ENCODE measurements around the gene GNRH2. TPM values are rescaled to one million over a fixed set of nuclear protein-coding genes. Genes with fewer than 3 reads are reported as not detected.
"Not testable (repeated sequence)": the region's sequence is repeated elsewhere in the genome, so short reads cannot be mapped to it uniquely, and the experiment has no call there.

GNRH2 gene
- total RNA-seq, 4 donors from 2014 or later: 1.6 TPM; not detected in 3

DNA sequence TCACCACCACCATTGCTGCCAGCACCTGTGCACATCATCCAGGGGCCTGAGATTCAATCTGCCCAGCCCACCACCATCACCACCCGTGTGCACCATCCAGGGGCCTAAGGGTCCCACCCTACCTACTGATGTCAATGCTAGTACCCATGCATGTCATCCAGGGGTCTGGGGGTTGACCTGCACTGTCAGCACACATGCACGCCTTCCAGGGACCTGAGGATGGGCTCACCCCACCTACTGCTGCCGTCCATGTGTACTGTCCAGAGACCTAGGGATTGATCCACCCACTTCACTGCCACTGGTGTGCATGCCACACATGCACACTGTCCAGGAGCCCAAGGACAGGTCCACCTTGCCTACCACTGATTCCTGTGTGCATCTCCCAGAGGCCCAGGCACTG, 16.1 kb downstream of the GNRH2 start:
- Histone ChIP-seq H3K36me3 (no peaks in the 10 kb centered on the region), H3K4me1 (peaks cover 0 to 5% of the 10 kb centered on the region in 2 donors), H3K27me3 (no peaks in the 10 kb centered on the region), H3K4me3 (replicated peaks in 1 of 3) (no peak overlapping the region), H3K9me3 (no peaks in the 10 kb centered on the region), H3K27ac (no peak overlapping the region)
- intact Hi-C loops (cut with DNase I): loop anchor here (10.0 kb wide), 2 partner anchors 55 to 265 kb away; no protein-coding TSS in a partner anchor
- TF ChIP-seq, protein P1, sequence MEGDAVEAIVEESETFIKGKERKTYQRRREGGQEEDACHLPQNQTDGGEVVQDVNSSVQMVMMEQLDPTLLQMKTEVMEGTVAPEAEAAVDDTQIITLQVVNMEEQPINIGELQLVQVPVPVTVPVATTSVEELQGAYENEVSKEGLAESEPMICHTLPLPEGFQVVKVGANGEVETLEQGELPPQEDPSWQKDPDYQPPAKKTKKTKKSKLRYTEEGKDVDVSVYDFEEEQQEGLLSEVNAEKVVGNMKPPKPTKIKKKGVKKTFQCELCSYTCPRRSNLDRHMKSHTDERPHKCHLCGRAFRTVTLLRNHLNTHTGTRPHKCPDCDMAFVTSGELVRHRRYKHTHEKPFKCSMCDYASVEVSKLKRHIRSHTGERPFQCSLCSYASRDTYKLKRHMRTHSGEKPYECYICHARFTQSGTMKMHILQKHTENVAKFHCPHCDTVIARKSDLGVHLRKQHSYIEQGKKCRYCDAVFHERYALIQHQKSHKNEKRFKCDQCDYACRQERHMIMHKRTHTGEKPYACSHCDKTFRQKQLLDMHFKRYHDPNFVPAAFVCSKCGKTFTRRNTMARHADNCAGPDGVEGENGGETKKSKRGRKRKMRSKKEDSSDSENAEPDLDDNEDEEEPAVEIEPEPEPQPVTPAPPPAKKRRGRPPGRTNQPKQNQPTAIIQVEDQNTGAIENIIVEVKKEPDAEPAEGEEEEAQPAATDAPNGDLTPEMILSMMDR (IDR thresholded peaks at IDR 0.05): no peak
- TF ChIP-seq POLR2A (IDR thresholded peaks at IDR 0.05): no peak
- WGBS, 2 donors: 93% methylated on average over 3 of the region's 3 CpGs; no CpG with 5 or more reads in 1 of the 2 donors
- DNase-seq: no peak

- H3K27ac ChIP-seq; H3K36me3 ChIP-seq; H3K4me3 ChIP-seq (replicated peaks in 1 of 3); H3K9me3 ChIP-seq; H3K4me1 ChIP-seq; DNase-seq; H3K27me3 ChIP-seq; intact Hi-C loops (cut with DNase I): not testable (repeated sequence)
- WGBS, 2 donors: 79 to 91% methylated on average over 6 of the region's 6 CpGs
These were observed 20.7 kb downstream of the GNRH2 start for GRCh38 chr20:3064119-3064518.

DNA sequence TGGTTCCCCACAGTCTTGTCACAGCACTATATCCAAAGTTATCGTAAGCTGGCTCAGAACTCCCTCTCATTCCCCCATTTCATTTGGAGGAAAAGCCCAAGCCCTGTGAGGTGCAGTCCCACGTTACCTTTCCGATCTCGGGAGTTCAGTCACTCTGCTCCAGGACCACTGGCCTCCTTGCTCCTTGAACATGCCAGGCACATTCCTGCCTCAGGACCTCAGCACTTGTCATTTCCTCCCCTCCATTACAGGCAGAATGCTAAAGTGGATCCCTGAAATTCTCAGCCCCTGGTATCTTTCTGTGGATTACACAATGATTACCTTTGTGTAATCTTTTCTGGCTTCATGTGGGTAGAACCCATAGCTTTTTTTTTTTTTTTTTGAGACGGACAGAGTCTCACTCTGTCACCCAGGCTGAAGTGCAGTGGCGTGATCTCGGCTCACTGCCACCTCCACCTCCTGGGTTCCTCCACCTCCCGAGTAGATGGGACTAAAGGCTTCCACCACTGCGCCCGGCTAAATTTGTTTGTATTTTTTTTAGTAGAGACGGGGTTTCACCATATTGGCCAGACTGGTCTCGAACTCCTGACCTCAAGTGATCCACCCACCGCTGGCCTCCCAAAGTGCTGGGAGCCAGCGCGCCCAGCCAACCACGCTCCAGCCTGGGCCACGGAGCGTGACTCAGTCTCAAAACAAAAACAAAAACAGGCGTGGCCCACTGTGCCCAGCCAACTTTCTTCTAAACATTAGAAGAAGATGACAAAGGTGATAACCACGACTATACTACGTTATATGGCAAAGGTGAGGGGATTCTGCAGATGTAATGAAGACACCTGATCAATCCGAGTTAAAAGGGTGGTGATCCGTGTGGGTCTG, 24.0 kb downstream of the GNRH2 start:
- no peak for DNase-seq
- H3K27me3 ChIP-seq: no peaks in the 10 kb centered on the region
- no peak overlapping the region for H3K4me3 ChIP-seq (replicated peaks in 1 of 3)
- H3K36me3 ChIP-seq: no peaks in the 10 kb centered on the region
- WGBS, 2 donors: 83 to 88% methylated on average over 23 of the region's 23 CpGs
- no peak overlapping the region for H3K27ac ChIP-seq
- no peaks in the 10 kb centered on the region for H3K9me3 ChIP-seq
- TF ChIP-seq, protein P1 (IDR thresholded peaks at IDR 0.05): no peak
- no peak for TF ChIP-seq POLR2A (IDR thresholded peaks at IDR 0.05)
- H3K4me1 ChIP-seq: peaks cover 6 to 18% of the 10 kb centered on the region in 2 donors
- intact Hi-C loops (cut with DNase I): no loop called here

- H3K27me3 ChIP-seq: no peaks in the 10 kb centered on the region
- WGBS, 2 donors: 69 to 74% methylated on average over 8 of the region's 8 CpGs
- peaks cover 9 to 21% of the 10 kb centered on the region in 2 donors for H3K4me1 ChIP-seq
- H3K27ac ChIP-seq: no peak overlapping the region
- H3K36me3 ChIP-seq: no peaks in the 10 kb centered on the region
- no peak for DNase-seq
- H3K4me3 ChIP-seq (replicated peaks in 1 of 3): no peak overlapping the region
- intact Hi-C loops (cut with DNase I): no loop called here
- no peaks in the 10 kb centered on the region for H3K9me3 ChIP-seq
- TF ChIP-seq, protein P1 (IDR thresholded peaks at IDR 0.05): no peak
- TF ChIP-seq POLR2A (IDR thresholded peaks at IDR 0.05): no peak
These were observed 24.7 kb downstream of the GNRH2 start for GRCh38 chr20:3068075-3068474.

DNA sequence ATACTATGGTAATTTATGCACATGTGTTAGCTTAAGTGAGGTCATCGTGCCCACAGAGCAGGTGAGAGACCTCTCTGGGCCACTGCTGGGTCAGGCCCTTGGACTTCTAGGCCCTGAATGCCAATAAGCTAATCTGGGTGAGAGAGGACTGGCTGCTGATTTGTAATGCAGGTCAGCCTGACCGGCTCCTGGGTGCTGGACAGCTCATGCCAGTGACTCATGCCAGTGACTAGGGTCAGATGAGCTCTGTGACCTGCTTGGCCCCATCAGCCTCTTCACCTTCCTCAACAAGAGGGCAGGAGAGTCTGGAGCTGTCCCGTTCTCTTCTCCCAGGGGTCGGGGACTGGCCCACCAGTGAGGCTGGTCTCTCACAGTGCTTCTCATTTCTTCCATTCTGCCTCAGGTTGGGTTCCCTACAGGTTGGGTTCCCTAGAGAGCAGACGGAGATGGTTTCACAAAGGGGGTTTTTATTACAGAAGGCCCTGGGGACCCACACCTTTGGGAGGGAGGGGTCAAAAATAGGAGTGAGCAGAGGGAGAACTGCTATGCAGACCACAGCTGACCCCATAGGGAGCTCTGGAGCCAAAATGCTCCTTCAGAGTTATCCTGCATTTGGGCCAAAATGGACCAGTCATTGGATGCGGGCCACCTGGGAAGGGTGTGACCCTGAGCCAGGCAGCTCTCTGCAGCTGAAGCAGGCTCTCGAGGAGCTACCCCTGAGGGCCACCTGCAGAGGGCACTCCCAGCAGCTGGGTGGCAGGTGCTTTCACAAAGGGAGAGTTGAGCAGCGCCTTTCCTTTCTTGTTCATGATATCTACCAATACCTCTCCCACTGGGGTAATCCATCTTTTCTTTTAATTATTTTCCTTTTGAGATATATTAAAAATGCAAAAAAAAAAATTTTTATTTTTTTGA, 25.8 kb downstream of the GNRH2 start:
- Histone ChIP-seq H3K4me1 (peaks cover 9 to 16% of the 10 kb centered on the region in 2 donors), H3K4me3 (replicated peaks in 1 of 3) (no peak overlapping the region), H3K36me3 (no peaks in the 10 kb centered on the region), H3K9me3 (no peaks in the 10 kb centered on the region), H3K27ac (no peak overlapping the region), H3K27me3 (no peaks in the 10 kb centered on the region)
- TF ChIP-seq POLR2A (IDR thresholded peaks at IDR 0.05): no peak
- TF ChIP-seq, protein P1 (IDR thresholded peaks at IDR 0.05): no peak
- no peak for DNase-seq
- intact Hi-C loops (cut with DNase I): no loop called here
- WGBS, 2 donors: 84 to 86% methylated on average over 6 to 8 of the region's 8 CpGs
